SK-MEL-5 (cell line): ENCODE measurements around the gene ZYG11B. TPM values are rescaled to one million over a fixed set of nuclear protein-coding genes. Genes with fewer than 3 reads are reported as not detected.
A peak's percentile ranks its signal among the peaks of the same experiment; 100 is the strongest.
"Not testable (repeated sequence)": the region's sequence is repeated elsewhere in the genome, so short reads cannot be mapped to it uniquely, and the experiment has no call there.

Experiments
- DNase-seq: peaks from one replicate; pipeline ENCODE4 v3.0.0-alpha.2; 2016; ENCODE audit warnings: low read depth, low spot score
- in situ Hi-C: cut with HindIII; loops from 2 replicates; pipeline ENCODE4 v1.10.0; 2016; ENCODE audit warnings: low sequenced_read_pairs, high pct_unique_total_duplicates, low pct_unique_long_range_greater_than_20kb
- total RNA-seq: library from RNA; depleted of rRNA; stranded (reverse); fragments of >200 nt; shearing (Covaris generic); gene quantifications from 2 replicates; pipeline ENCODE4 v1.2.3, GENCODE V29; 2014

ZYG11B gene
- total RNA-seq, 1 experiment from 2014 or later = 25.3 TPM

DNA sequence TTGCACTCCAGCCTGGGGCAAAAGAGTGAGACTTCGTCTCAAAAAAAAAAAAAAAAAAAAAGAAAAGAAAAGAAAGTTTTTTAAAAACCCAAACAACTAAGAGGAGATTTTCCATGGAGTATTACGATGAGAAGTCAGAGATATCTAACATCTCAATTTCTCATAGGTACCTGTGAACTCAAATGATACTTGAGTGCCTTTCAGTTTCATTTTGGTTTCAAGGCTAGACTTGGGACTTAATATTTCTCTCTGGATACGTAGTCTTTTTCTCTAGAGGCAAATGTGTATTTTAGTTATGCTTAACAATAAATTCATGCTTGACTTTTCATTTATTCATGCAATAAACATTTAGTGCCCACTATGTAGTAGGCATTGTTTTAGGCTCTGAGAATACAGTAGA lies 15.0 kb downstream of the ZYG11B start:
- in situ Hi-C loops = no loop called here
- DNase-seq = no peak

DNA sequence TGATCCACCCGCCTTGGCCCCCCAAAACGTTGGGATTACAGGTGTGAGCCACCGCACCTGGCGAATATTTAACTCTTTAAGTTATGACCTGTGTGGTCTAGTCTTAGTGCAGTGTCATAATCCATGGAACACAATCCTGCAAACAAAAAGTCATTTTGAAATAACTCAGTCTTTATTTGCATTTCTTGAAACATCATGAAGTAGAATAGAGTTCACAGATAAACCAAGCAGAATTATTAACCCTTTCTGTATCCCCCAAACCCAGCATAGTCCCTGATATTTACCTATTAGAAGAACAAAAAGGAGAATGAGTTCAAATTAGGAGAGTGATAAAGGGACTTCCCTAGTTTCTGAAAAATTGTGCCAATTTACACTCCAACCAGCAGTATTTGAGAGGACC lies 19.9 kb downstream of the ZYG11B start:
- in situ Hi-C loops = no loop called here

GRCh38 chr1:52747450-52747849 lies 21.2 kb downstream of the ZYG11B start:
- in situ Hi-C loops = no loop called here

More for the DNA sequence above, 19.9 kb downstream of the ZYG11B start:
- no peak for DNase-seq

GRCh38 chr1:52748119-52748518 lies 21.9 kb downstream of the ZYG11B start:
- DNase-seq = peak; percentile 47
- in situ Hi-C loops = no loop called here

More at GRCh38 chr1:52747450-52747849, 21.2 kb downstream of the ZYG11B start:
- DNase-seq = no peak

GRCh38 chr1:52749496-52749895 lies 23.2 kb downstream of the ZYG11B start:
- DNase-seq, in situ Hi-C loops: not testable (repeated sequence)

DNA sequence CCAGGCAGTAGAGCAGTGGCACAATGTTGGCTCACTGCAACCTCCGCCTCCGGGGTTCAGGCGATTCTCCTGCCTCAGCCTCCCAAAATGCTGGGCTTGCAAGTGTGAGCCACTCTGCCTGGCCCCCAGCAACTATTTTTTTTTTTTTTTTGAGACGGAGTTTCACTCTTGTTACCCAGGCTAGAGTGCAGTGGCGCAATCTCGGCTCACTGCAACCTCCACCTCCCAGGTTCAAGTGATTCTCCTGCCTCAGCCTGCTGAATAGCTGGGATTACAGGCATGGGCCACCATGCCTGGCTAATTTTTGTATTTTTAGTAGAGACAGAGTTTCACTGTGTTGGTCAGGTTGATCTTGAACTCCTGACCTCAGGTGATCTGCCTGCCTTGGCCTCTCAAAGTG lies 23.9 kb downstream of the ZYG11B start:
- in situ Hi-C loops, DNase-seq: not testable (repeated sequence)

DNA sequence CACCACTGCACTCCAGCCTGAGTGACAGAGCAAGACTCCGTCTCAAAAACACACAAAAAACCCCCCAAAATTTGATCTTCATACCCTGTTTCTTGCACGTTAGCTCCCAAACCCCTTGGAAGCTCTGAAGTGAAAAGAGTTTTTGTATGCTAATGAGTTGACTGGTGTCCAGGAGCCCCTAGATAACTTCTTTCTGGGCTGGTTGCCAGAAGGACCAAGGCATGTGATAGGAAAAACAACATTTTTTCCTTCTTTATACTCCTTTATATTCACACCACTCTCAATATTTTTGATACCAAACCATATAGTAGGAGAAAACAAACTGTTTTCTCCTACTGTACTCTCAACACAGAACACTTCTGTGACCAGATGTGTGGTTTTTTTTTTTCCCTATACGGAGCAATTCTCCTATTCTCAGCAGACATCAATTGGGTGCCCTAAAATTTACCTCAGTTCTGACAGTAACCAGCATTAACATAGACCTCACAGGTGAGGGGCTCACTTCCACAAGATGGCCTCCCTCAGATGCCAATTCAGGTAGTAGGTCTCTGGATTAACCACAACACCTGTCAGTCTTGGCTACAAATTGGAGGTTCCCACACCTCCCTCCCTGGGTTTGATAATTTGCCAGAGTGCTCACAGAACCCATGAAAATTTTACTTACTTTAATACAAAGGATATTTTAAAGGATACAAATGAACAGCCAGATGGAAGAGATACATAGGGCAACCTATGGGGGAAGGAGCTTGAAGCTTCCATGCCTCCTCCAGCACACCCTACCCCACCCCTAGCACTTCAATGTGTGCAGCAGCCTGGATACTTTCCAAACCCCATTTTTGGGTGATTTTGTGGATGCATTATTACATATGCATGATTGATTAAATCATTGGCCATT lies 25.6 kb downstream of the ZYG11B start:
- in situ Hi-C loops = no loop called here
- DNase-seq = peak; percentile 55

- in situ Hi-C loops = no loop called here
- no peak for DNase-seq
Measured at GRCh38 chr1:52752484-52752826, 26.2 kb downstream of the ZYG11B start.

DNA sequence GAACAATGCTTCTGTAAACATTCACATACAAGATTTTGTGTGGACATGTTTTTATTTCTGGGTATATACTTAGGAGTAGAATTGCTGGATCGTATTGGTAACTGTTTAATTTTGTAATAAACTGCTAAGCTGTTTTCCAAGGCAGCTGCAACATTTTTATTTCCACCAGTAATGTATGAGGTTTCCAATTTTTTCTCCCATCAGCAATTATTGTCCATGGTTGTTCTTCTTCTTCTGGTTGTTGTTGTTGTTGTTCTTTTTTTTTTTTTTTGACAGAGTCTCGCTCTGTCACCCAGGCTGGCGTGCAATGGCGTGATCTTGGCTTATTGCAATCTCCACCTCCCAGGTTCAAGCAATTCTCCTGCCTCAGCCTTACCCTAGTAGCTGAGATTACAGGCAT lies 26.9 kb downstream of the ZYG11B start:
- in situ Hi-C loops = no loop called here
- no peak for DNase-seq

GRCh38 chr1:52756020-52756419 lies 29.8 kb downstream of the ZYG11B start:
- DNase-seq = peak; percentile 60
- in situ Hi-C loops = no loop called here

- DNase-seq = no peak
- in situ Hi-C loops = no loop called here
Measured at GRCh38 chr1:52759908-52760307, 33.7 kb downstream of the ZYG11B start.

DNA sequence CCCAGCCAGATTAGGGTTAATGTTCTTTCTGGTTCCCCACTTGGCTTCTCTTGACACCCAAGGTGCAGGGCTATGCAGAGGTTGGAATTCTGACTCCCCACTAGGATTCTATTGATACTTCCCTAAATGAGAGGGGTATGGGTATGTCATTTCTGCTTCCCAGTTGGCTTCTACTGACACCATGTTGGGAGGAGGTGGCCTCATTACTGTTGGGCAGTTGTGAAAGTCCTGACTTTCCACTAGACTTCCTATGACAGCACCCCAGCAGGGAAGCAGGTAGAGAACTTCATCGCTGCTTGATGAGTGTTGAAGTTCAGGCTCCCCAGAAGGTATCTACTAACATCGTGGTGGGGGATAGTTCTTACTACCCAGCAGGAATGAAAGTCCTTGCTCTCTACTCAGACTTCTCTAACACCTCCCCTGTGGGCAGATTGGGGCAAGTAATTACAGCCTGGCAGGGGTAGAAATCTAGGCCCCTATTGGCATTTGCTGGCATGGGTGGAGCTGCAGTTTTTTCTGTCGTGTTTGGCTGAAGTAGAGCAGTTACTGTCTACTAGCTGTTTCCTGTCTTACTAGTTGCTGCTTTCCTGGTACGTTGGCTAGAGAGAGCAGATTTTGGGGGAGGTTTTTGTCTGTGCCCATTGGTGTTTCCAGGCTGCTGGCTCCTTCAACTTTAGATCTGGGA lies 41.5 kb downstream of the ZYG11B start:
- no peak for DNase-seq
- in situ Hi-C loops = no loop called here

- in situ Hi-C loops = no loop called here
- DNase-seq = no peak
Measured at GRCh38 chr1:52769346-52770033, 43.2 kb downstream of the ZYG11B start.

- no peak for DNase-seq
- in situ Hi-C loops = no loop called here
Measured at GRCh38 chr1:52771384-52771783, 45.1 kb downstream of the ZYG11B start.

DNA sequence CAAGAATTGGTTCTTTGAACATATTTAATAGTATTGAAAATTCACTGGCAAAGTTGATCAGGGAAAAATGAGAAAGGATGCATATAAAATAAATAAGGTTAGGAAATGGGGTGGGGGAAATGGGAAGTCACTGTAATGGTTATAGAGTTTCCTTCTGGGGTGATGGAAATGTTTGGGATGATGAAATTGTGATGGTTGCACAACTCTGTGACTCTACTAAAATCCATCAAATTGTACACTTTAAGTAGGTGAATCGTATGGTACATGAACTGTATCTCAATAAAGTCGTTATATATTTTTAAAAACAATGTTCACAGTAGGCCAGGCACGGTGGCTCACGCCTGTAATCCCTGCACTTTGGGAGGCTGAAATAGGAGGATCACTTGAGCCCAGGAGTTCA lies 59.9 kb downstream of the ZYG11B start:
- DNase-seq = no peak
- in situ Hi-C loops = no loop called here

DNA sequence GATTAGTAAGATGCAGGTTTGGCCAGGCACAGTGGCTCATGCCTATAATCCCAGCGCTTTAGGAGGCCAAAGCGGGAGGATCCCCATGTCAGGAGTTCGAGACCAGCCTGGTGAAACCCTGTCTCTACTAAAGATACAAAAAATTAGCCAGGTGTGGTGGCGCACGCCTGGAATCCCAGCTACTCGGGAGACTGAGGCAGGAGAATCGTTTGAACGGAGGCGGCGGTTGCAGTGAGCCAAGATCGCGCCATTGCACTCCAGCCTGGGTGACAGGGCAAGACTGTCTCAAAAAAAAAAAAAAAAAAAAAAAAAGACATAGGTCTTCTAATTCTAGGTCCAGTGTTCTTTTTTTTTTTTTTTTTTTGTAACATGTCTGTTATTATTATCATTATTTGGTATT lies 64.2 kb downstream of the ZYG11B start:
- in situ Hi-C loops, DNase-seq: not testable (repeated sequence)

- in situ Hi-C loops = no loop called here
- no peak for DNase-seq
Measured at GRCh38 chr1:52792036-52792435, 65.8 kb downstream of the ZYG11B start.

GRCh38 chr1:52793717-52794116 lies 67.5 kb downstream of the ZYG11B start:
- DNase-seq, in situ Hi-C loops: not testable (repeated sequence)
